Measurements from ENCODE around the gene KLHL29.

Gene KLHL29

GRCh38 chr2:23487735-23488492 is 102.9 kb downstream of the KLHL29 start:
- Histone ChIP-seq H3K27ac (ENCODE audit: low read depth in 2 of 2, low read length in 2 of 2) (no peak overlapping the region), H3K27me3 (ENCODE audit: control insufficient read depth in 2 of 2, insufficient read depth in 2 of 2, low read length in 2 of 2) (no peaks in the 10 kb centered on the region), H3K36me3 (ENCODE audit: control insufficient read depth in 2 of 2, insufficient read depth in 2 of 2, low read length in 2 of 2) (no peaks in the 10 kb centered on the region), H3K9ac (ENCODE audit: low read depth in 1 of 2, low read length in 2 of 2) (no peak overlapping the region), H3K4me1 (ENCODE audit: control insufficient read depth in 2 of 2, insufficient read depth in 2 of 2, low read length in 2 of 2) (no peaks in the 10 kb centered on the region), H3K4me3 (ENCODE audit: low read length in 2 of 2) (no peak overlapping the region), H3K9me3 (ENCODE audit: control insufficient read depth in 2 of 2, low read length in 2 of 2) (no peaks in the 10 kb centered on the region)

GRCh38 chr2:23488584-23488983 is 103.6 kb downstream of the KLHL29 start:
- H3K9ac ChIP-seq (ENCODE audit: low read depth in 1 of 2, low read length in 2 of 2) = no peak overlapping the region
- no peaks in the 10 kb centered on the region for H3K36me3 ChIP-seq (ENCODE audit: control insufficient read depth in 2 of 2, insufficient read depth in 2 of 2, low read length in 2 of 2)
- no peaks in the 10 kb centered on the region for H3K9me3 ChIP-seq (ENCODE audit: control insufficient read depth in 2 of 2, low read length in 2 of 2)
- H3K27ac ChIP-seq (ENCODE audit: low read depth in 2 of 2, low read length in 2 of 2) = no peak overlapping the region
- no peak overlapping the region for H3K4me3 ChIP-seq (ENCODE audit: low read length in 2 of 2)
- no peaks in the 10 kb centered on the region for H3K27me3 ChIP-seq (ENCODE audit: control insufficient read depth in 2 of 2, insufficient read depth in 2 of 2, low read length in 2 of 2)
- H3K4me1 ChIP-seq (ENCODE audit: control insufficient read depth in 2 of 2, insufficient read depth in 2 of 2, low read length in 2 of 2) = no peaks in the 10 kb centered on the region

GRCh38 chr2:23489471-23490322 is 104.7 kb downstream of the KLHL29 start:
- Histone ChIP-seq H3K36me3 (ENCODE audit: control insufficient read depth in 2 of 2, insufficient read depth in 2 of 2, low read length in 2 of 2) (no peaks in the 10 kb centered on the region), H3K27me3 (ENCODE audit: control insufficient read depth in 2 of 2, insufficient read depth in 2 of 2, low read length in 2 of 2) (no peaks in the 10 kb centered on the region), H3K4me1 (ENCODE audit: control insufficient read depth in 2 of 2, insufficient read depth in 2 of 2, low read length in 2 of 2) (no peaks in the 10 kb centered on the region), H3K27ac (ENCODE audit: low read depth in 2 of 2, low read length in 2 of 2) (no peak overlapping the region), H3K9me3 (ENCODE audit: control insufficient read depth in 2 of 2, low read length in 2 of 2) (no peaks in the 10 kb centered on the region), H3K9ac (ENCODE audit: low read depth in 1 of 2, low read length in 2 of 2) (no peak overlapping the region), H3K4me3 (ENCODE audit: low read length in 2 of 2) (no peak overlapping the region)

GRCh38 chr2:23491591-23492336 is 106.8 kb downstream of the KLHL29 start:
- H3K27ac ChIP-seq (ENCODE audit: low read depth in 2 of 2, low read length in 2 of 2) = no peak overlapping the region
- no peaks in the 10 kb centered on the region for H3K27me3 ChIP-seq (ENCODE audit: control insufficient read depth in 2 of 2, insufficient read depth in 2 of 2, low read length in 2 of 2)
- no peak overlapping the region for H3K9ac ChIP-seq (ENCODE audit: low read depth in 1 of 2, low read length in 2 of 2)
- H3K9me3 ChIP-seq (ENCODE audit: control insufficient read depth in 2 of 2, low read length in 2 of 2) = no peaks in the 10 kb centered on the region
- H3K4me3 ChIP-seq (ENCODE audit: low read length in 2 of 2) = no peak overlapping the region
- no peaks in the 10 kb centered on the region for H3K36me3 ChIP-seq (ENCODE audit: control insufficient read depth in 2 of 2, insufficient read depth in 2 of 2, low read length in 2 of 2)
- H3K4me1 ChIP-seq (ENCODE audit: control insufficient read depth in 2 of 2, insufficient read depth in 2 of 2, low read length in 2 of 2) = no peaks in the 10 kb centered on the region

GRCh38 chr2:23492337-23492675 is 107.3 kb downstream of the KLHL29 start:
- Histone ChIP-seq H3K36me3 (ENCODE audit: control insufficient read depth in 2 of 2, insufficient read depth in 2 of 2, low read length in 2 of 2) (no peaks in the 10 kb centered on the region), H3K27me3 (ENCODE audit: control insufficient read depth in 2 of 2, insufficient read depth in 2 of 2, low read length in 2 of 2) (no peaks in the 10 kb centered on the region), H3K9me3 (ENCODE audit: control insufficient read depth in 2 of 2, low read length in 2 of 2) (no peaks in the 10 kb centered on the region), H3K27ac (ENCODE audit: low read depth in 2 of 2, low read length in 2 of 2) (no peak overlapping the region), H3K9ac (ENCODE audit: low read depth in 1 of 2, low read length in 2 of 2) (no peak overlapping the region), H3K4me1 (ENCODE audit: control insufficient read depth in 2 of 2, insufficient read depth in 2 of 2, low read length in 2 of 2) (no peaks in the 10 kb centered on the region), H3K4me3 (ENCODE audit: low read length in 2 of 2) (no peak overlapping the region)

GRCh38 chr2:23492921-23493320 is 107.9 kb downstream of the KLHL29 start:
- Histone ChIP-seq H3K27ac (ENCODE audit: low read depth in 2 of 2, low read length in 2 of 2) (no peak overlapping the region), H3K4me3 (ENCODE audit: low read length in 2 of 2) (no peak overlapping the region), H3K27me3 (ENCODE audit: control insufficient read depth in 2 of 2, insufficient read depth in 2 of 2, low read length in 2 of 2) (no peaks in the 10 kb centered on the region), H3K4me1 (ENCODE audit: control insufficient read depth in 2 of 2, insufficient read depth in 2 of 2, low read length in 2 of 2) (no peaks in the 10 kb centered on the region), H3K9me3 (ENCODE audit: control insufficient read depth in 2 of 2, low read length in 2 of 2) (no peaks in the 10 kb centered on the region), H3K36me3 (ENCODE audit: control insufficient read depth in 2 of 2, insufficient read depth in 2 of 2, low read length in 2 of 2) (no peaks in the 10 kb centered on the region), H3K9ac (ENCODE audit: low read depth in 1 of 2, low read length in 2 of 2) (no peak overlapping the region)

GRCh38 chr2:23493846-23494245 is 108.9 kb downstream of the KLHL29 start:
- H3K4me3 ChIP-seq (ENCODE audit: low read length in 2 of 2) = no peak overlapping the region
- H3K36me3 ChIP-seq (ENCODE audit: control insufficient read depth in 2 of 2, insufficient read depth in 2 of 2, low read length in 2 of 2) = no peaks in the 10 kb centered on the region
- H3K9me3 ChIP-seq (ENCODE audit: control insufficient read depth in 2 of 2, low read length in 2 of 2) = no peaks in the 10 kb centered on the region
- no peak overlapping the region for H3K27ac ChIP-seq (ENCODE audit: low read depth in 2 of 2, low read length in 2 of 2)
- H3K9ac ChIP-seq (ENCODE audit: low read depth in 1 of 2, low read length in 2 of 2) = no peak overlapping the region
- no peaks in the 10 kb centered on the region for H3K27me3 ChIP-seq (ENCODE audit: control insufficient read depth in 2 of 2, insufficient read depth in 2 of 2, low read length in 2 of 2)
- H3K4me1 ChIP-seq (ENCODE audit: control insufficient read depth in 2 of 2, insufficient read depth in 2 of 2, low read length in 2 of 2) = no peaks in the 10 kb centered on the region

- Histone ChIP-seq H3K4me3 (ENCODE audit: low read length in 2 of 2) (no peak overlapping the region), H3K9me3 (ENCODE audit: control insufficient read depth in 2 of 2, low read length in 2 of 2) (no peaks in the 10 kb centered on the region), H3K27ac (ENCODE audit: low read depth in 2 of 2, low read length in 2 of 2) (no peak overlapping the region), H3K9ac (ENCODE audit: low read depth in 1 of 2, low read length in 2 of 2) (no peak overlapping the region), H3K27me3 (ENCODE audit: control insufficient read depth in 2 of 2, insufficient read depth in 2 of 2, low read length in 2 of 2) (no peaks in the 10 kb centered on the region), H3K36me3 (ENCODE audit: control insufficient read depth in 2 of 2, insufficient read depth in 2 of 2, low read length in 2 of 2) (no peaks in the 10 kb centered on the region), H3K4me1 (ENCODE audit: control insufficient read depth in 2 of 2, insufficient read depth in 2 of 2, low read length in 2 of 2) (no peaks in the 10 kb centered on the region)
Measured at GRCh38 chr2:23494286-23494685, 109.3 kb downstream of the KLHL29 start.

GRCh38 chr2:23495661-23496114 is 110.7 kb downstream of the KLHL29 start:
- Histone ChIP-seq H3K4me3 (ENCODE audit: low read length in 2 of 2) (no peak overlapping the region), H3K27ac (ENCODE audit: low read depth in 2 of 2, low read length in 2 of 2) (no peak overlapping the region), H3K4me1 (ENCODE audit: control insufficient read depth in 2 of 2, insufficient read depth in 2 of 2, low read length in 2 of 2) (no peaks in the 10 kb centered on the region), H3K9me3 (ENCODE audit: control insufficient read depth in 2 of 2, low read length in 2 of 2) (no peaks in the 10 kb centered on the region), H3K9ac (ENCODE audit: low read depth in 1 of 2, low read length in 2 of 2) (no peak overlapping the region), H3K27me3 (ENCODE audit: control insufficient read depth in 2 of 2, insufficient read depth in 2 of 2, low read length in 2 of 2) (no peaks in the 10 kb centered on the region), H3K36me3 (ENCODE audit: control insufficient read depth in 2 of 2, insufficient read depth in 2 of 2, low read length in 2 of 2) (no peaks in the 10 kb centered on the region)

GRCh38 chr2:23496456-23496855 is 111.5 kb downstream of the KLHL29 start:
- Histone ChIP-seq H3K9ac (ENCODE audit: low read depth in 1 of 2, low read length in 2 of 2) (no peak overlapping the region), H3K36me3 (ENCODE audit: control insufficient read depth in 2 of 2, insufficient read depth in 2 of 2, low read length in 2 of 2) (no peaks in the 10 kb centered on the region), H3K27me3 (ENCODE audit: control insufficient read depth in 2 of 2, insufficient read depth in 2 of 2, low read length in 2 of 2) (no peaks in the 10 kb centered on the region), H3K4me3 (ENCODE audit: low read length in 2 of 2) (no peak overlapping the region), H3K9me3 (ENCODE audit: control insufficient read depth in 2 of 2, low read length in 2 of 2) (no peaks in the 10 kb centered on the region), H3K27ac (ENCODE audit: low read depth in 2 of 2, low read length in 2 of 2) (no peak overlapping the region), H3K4me1 (ENCODE audit: control insufficient read depth in 2 of 2, insufficient read depth in 2 of 2, low read length in 2 of 2) (no peaks in the 10 kb centered on the region)
